Measurements from ENCODE around the gene MPL. TPM values are rescaled to one million over a fixed set of nuclear protein-coding genes. Genes with fewer than 3 reads are reported as not detected.

The MPL gene
- not detected in 2 replicates for polyA plus RNA-seq (2014; cell fraction: cytosol; rRNA removed)
- not detected in 2 replicates for polyA plus RNA-seq (2014; cell fraction: nucleus; rRNA removed)

GRCh38 chr1:43337588-43337987, at the start of gene MPL:
Gene MPL (plus strand): TSS chr1:43337818. CDS start chr1:43337849, 31 bp downstream.
- DNase-seq (ENCODE audit: low spot score) = no peak

DNA sequence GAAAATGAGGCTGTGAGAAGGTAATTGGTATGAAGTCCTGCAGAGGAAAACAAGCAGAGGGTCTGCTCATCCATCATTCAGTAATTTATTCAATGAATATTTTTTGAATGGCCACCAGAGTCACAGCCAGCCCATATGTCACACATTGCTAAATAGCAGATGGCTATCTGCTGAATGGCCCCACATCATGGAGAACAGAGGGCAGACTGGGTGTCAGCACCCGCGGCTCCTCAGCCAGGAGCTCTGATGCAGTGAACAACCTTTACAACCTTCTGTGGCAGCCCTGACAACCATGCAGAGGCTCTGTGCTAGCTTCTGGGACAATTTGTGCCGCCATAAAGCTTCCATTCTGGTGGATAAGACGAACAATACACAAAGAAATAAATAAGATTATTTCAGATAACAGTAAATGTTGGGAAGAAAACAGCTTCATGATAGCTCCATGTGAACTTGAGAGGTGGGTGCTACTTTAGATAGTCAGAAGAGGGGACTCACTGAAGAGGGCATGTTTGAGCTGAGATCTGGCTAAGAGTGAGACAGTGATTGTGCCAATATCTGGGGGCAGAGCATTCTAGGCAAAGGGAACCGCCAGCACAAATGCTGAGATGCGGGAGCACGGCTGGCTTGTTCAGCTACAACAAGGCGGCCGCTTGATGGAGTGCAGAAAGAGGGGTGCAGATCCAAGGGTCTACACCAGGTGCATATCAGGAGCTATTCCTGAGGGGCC, 49.4 kb upstream of the MPL start:
- no peak for DNase-seq (ENCODE audit: low spot score)

DNA sequence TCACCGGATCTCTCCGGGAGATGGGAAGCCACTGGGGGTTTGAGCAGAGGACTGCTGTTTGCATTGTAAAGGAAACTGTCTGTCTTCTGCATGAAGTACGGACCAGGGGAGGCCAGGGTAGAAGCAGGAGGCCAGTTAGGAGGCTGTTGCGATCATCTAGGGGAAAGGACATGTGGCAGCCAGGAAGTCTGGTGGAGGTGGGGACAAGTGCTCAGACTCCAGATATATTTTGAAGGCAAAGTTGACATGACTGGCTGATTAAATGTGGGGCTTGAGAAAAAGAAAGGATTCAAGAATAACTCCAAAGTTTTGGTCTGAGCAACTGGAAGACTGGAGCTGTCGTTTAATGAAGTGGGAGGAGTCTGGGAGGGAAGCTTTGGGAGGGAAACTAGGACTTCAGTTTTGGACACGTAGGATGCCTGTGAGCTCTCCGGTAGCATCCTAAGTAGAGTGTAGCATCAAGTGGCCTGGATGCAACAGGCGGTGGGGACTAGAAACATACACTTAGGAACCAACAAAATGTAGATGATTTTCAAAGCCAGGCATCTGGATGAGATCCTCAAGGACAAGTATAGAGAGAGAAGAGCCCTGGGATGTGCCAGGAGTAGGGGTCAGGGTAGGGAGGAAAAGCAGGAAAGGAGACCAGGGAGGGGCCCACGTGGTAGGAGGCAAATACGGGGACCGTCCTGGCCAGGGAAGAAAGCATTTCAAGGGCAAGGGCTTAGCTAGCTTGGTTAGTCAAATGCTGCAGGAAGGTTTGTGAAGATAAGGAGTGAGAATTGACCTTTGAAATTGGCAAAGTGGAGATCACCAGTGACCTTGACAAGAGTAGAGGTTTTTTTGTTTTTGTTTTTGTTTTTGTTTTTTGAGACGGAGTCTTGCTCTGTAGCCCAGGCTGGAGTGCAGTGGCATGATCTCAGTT, 48.6 kb upstream of the MPL start:
- DNase-seq (ENCODE audit: low spot score) = no peak

DNA sequence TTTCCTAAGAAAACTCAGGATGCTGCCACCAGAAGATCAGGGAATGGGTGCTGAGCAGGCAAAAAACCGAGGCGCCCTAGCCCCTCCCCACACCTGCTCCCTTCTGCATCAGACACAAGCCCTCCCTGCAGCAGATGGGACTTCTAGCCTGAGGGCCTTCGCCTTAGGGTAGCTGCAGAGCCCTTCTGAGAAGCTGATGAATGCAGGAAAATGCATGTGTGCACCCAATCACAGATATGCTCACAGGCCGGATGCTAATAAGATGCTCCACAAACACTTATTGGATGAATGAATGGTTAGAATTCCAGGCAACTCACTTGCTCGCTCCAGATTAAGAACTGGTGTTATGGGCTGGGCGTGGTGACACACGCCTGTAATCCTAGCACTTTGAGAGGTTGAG, 45.4 kb upstream of the MPL start:
- no peak for DNase-seq (ENCODE audit: low spot score)

- no peak for DNase-seq (ENCODE audit: low spot score)
Measured at GRCh38 chr1:43292679-43293078, 44.9 kb upstream of the MPL start.

GRCh38 chr1:43293176-43293575, 44.4 kb upstream of the MPL start:
- no peak for DNase-seq (ENCODE audit: low spot score)

DNA sequence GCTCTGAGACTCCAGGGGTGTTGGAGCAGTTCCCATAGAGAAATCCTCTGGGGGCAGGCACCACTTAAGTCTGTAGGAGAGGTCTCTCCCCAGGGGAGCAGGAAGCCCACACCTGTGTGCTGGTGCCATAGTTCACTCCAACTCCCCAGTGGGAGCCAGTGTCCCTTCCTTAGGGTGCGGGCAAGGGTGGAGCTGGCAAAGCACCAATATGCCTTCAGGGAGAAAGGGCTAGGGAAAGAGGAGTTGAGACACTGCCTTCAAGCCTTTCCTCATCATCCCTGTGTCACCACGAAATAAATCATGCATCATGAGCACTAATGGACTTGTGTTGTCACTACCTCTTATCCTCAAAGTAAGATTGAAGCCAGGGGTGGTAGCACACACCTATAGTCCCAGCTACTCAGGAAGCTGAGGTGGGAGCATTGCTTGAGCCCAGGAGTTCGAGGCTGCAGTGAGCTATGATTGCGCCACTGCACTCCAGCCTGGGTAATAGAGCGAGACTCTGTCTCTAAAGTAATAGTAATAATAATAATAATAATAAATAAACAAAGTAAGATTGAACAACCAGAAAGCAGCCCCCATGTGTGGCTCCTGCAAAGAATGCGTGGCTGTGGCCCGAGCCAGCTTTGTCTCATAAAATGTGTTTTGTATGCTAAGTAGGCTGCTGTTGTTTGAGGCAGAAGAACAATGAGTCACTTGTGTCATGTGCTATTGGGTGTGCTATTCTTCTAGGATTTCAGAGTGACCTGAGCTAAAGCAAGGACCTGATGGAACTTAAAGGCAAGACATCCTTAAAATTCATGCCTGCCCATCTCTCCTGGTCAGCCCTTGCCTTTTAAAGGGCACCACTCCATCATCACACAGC, 43.5 kb upstream of the MPL start:
- no peak for DNase-seq (ENCODE audit: low spot score)

DNA sequence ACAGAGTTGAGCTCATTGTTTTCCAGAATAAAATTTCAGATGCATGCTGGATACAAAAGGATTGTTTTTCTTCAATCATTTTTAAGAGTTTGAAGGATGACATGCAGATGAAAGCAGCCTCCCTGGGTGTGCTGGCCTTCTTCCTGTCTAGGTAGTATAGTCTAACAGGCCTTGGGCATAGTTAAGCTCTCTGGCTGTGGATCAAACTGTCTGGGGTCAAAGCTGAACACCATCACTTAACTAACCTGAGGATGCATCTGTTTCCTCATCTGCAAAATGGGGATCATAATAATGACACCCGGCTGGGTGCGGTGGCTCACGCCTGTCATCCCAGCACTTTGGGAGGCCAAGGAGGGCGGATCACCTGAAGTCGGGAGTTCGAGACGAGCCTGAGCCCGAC, 42.9 kb upstream of the MPL start:
- DNase-seq (ENCODE audit: low spot score) = no peak

- no peak for DNase-seq (ENCODE audit: low spot score)
Measured at GRCh38 chr1:43296207-43296606, 41.4 kb upstream of the MPL start.

DNA sequence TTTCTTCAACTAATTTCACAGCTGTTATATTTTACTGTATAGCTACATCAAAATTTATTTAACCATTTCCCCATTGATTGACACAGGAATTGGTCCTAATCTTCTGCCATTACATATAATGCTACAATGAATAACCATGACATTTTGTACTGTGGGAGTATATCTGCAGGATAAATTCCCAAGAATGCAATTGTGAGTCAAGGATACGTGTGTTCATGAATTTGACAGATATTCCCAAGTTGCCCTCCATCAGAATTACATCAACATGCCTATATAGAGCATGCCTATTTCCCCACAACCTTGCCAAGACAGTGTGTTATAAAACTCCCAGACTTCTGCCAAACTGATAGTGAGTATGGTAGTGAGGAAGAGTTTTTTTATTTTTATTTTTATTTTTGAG, 39.6 kb upstream of the MPL start:
- no peak for DNase-seq (ENCODE audit: low spot score)

GRCh38 chr1:43299101-43299500, 38.5 kb upstream of the MPL start:
- DNase-seq (ENCODE audit: low spot score) = no peak

DNA sequence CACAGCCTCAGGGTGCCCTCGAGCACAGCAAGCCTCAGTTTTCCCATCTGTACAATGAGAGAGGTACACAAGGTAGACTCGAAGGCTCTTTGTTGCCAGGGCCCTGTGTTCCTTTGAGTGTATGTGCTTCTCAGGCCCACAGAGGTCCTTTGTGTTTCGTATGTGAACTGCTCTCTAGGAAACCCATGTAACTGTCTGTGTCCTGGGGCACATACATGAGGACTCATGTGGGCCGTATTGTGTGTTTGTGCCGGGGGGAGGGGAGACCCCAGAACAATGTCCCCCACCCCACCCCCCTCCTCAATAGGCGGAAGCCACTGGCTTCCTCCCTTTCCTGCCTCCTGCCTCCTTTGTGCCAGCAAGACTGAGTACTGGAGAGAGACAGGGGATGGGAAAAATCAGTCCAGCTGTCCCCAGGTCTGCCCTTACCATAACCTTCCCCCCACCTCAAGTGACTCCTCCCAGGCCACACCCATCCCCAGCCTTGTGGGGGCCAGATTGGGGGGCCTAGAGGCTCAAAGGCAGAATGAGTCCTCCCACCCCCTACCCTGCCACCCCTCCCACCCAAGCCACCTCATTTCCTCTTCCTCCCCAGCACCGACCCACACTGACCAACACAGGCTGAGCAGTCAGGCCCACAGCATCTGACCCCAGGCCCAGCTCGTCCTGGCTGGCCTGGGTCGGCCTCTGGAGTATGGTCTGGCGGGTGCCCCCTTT, 37.1 kb upstream of the MPL start, which contains the start of gene TIE1:
TSS of gene TIE1 (plus strand) at position 605 of the 717 bp plus-strand sequence. CDS start at position 695, 90 bp downstream.
- no peak for DNase-seq (ENCODE audit: low spot score)

DNA sequence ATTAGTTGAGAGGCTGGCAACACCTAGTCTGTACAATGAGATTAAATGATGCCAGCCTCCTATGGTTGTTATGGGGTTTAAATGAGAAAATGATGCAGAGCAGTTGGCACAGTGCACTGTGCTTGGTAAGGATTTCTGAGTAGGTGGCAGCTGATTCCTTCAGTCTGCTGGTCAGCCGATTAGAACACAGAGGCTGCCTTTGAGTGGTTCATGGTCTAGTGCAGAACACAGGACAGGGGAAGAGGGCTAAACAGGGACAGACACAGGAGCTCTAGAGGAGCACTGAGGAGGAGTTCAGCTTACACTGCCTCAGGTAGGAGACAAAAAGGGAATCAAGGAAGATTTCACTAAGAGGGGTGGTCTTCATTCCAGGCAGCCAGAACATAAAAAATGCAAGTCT, 35.4 kb upstream of the MPL start:
- no peak for DNase-seq (ENCODE audit: low spot score)

DNA sequence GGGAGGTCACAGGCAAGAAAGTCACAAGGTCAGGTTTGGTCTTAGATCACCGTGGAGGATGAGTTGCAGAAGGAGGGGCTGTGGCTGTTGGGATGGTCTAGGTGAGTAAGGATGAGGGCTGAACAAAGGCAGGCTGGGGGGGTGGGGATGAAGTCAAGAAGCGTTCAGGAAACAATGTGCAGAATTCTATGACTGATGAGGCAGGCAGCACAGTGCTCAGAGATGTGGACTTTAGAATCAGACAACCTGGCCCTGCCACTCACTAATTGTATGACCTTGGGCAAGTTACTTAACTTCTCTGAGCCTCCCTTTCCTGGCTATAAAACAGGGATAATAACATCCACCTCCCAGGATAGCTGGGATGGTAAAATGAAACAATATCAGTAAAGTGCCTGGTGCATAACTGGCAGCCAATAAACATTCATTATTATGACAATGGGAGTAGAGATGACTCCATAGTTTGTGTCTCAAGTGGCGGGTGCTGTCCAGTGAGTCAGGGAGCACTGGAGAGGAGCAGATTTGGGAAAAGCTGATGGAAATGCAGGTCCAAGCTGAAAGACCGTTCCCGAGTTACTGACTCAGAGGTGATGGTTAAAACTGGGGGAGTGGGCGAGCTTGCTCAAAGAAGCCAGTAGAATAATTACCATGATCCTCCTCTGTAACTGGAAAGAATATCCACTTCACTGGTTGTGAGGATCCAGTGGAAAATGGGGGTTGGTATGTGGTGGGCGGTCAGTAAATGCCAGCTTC, 34.7 kb upstream of the MPL start:
- no peak for DNase-seq (ENCODE audit: low spot score)

GRCh38 chr1:43303471-43304313, 33.9 kb upstream of the MPL start:
- no peak for DNase-seq (ENCODE audit: low spot score)

- no peak for DNase-seq (ENCODE audit: low spot score)
Measured at GRCh38 chr1:43304314-43304681, 33.3 kb upstream of the MPL start.

DNA sequence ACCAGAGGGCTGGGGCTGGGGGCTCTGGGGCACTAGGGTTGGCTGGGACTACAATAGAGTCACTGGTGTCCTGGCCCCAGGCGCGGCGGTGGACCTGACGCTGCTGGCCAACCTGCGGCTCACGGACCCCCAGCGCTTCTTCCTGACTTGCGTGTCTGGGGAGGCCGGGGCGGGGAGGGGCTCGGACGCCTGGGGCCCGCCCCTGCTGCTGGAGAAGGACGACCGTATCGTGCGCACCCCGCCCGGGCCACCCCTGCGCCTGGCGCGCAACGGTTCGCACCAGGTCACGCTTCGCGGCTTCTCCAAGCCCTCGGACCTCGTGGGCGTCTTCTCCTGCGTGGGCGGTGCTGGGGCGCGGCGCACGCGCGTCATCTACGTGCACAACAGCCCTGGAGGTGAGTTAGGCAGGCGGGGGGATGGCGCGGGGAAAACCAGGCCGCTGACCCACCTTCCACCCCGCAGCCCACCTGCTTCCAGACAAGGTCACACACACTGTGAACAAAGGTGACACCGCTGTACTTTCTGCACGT, 32.8 kb upstream of the MPL start:
- DNase-seq (ENCODE audit: low spot score) = no peak

GRCh38 chr1:43305461-43305860, 32.2 kb upstream of the MPL start:
- DNase-seq (ENCODE audit: low spot score) = no peak

Measured in SK-N-DZ (cell line).